ELF-1 (cell line): ENCODE results near the gene TMEM59L.

ENCODE experiments used
- DNase-seq: peaks from one replicate; pipeline ENCODE4 v3.0.0-alpha.2; 2016; ENCODE audit warnings: low read depth, low spot score

TMEM59L gene

DNA sequence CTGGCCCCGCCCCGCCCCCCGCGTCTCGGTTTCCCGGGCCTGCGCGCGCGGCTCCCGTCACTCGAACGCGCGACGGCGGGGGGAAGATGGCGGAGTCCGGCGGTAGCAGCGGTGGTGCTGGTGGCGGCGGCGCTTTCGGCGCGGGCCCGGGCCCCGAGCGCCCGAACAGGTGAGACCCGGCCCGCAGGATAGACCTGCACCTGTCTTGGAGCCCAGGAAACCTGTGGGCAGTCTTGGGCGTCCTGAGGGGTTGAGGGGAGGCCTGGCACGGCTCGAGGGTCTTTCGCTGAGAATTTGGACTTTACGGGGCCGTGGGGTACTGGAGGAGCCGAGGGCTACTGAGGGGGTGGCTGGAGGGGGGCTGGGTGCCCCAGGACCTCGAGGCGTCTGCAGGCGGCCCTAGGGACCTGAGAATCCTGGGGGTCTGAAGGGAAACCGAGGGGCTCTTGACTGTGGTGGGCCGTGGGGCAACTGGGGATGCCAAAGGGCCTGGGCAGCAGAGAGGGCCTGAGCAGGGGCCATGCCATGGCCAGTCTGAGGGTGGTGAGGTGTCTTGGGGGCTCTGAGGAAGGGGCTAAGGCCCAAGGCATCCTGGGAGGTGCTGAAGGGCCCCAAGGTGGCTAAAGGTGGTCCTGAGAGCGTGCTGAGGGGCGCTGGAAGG, 24.4 kb downstream of the TMEM59L start, which contains the start of gene KLHL26:
Gene KLHL26, plus strand, starts transcription at position 60 of the 661 bp plus-strand sequence. Its CDS starts 27 bp downstream, at position 87.
- DNase-seq: no peak

DNA sequence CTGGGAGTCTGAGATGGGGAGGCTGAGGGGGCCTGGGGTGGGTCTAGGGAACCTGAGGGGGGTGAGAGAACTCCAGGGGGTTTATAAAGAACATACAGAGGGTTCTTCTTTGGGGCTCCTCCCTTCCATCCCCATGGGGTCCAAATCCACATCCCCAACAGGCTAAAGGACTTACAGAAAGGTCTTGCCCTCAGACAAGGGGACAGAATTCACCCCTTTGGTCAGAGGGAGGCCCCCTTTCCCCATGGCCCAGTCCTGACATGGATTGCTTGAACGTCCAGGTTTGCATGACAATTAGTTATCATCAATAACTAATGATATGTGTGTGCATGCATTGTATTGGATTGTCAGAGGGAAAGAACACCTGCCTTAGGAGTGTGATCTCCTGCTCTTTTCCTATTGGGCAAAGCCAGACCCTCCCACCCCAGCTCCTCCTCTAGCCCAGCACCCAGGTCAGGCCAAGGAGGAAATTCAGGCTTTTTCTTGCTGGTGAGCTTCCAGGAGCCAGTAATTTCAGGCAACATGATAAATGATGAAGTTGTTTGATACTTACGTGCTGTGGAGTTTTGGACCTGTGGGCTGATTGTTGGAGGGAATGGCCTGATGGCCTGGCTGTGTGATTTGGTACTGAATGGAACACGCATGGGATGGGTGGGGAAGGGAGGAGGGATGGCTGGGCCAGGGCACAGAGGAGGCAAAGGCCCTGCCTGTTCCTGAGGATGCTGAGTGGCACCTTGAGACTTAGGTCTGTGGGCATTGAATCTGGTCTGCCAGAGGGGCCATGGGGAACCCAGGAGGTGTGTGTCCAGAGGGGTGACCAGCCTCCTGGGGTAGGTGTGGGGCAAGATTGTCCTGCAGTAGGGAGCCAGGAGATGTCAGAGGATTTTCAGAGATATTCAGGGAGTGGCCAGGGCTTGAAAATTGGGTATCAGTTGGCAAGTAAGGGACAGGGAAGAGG, 25.3 kb downstream of the TMEM59L start:
- no peak for DNase-seq

DNA sequence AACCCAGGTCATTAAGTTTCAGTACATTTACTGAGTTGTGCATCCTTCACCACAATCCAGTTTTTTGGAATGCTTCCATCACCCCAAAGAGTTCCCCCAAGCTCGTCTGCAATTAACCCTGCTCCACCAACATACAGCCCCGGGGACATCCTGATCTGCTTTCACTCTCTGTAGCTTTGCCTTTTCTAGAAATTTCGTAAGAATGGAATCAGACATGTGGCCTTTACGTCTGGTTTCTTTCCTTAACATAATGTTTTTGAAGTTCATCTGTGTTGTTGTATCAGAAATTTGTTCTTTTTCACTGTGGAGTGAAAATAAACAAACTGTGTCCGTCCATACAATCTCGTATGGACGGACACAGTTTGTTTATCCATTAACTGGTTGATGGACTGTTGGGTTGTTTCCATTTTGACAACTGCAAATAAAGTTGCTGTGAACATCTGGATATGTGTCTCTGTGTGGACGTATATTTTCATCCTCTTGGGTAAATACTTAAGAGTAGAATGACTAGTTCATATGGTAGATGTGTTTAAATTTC, 27.1 kb downstream of the TMEM59L start:
- DNase-seq: no peak

DNA sequence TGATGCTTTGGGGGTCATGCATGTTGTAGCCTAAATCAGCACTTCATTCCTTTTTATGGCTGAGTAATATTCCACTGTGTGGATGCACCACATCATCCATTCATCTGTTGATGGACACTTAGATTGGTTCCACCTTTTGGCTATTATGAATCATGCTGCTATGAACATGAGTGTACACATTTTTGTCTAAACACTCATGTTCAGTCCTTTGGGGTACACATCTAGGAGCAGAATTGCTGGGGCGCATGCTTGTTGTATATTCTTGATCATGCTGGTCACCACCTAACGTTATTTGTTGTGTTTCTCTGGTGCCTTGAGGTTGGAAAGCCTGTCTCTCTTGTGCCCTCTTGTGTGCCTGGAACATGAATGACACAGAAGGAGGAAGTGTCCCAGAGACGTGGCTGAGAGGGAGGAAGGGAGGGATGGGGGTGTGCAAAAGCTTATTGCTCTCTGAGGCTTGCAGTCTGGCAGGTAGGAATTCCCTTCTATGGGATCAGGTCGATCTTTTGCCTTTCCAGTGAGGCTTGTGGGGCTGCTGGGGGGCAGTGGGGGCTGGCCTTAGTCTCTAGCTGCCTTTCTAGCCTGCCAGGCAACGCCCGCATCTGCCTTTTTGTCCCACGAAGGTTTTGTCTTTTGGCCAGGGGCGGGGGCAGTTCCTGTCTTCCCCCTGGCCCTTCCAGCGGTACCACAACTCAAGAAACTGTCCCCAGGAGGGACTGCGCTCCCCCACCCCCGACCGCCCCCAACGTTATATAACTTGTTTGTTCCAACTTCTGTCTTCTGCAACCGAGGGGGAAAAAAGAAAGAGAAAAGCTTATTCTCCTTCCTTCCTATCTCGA, 31.7 kb downstream of the TMEM59L start:
- no peak for DNase-seq

DNA sequence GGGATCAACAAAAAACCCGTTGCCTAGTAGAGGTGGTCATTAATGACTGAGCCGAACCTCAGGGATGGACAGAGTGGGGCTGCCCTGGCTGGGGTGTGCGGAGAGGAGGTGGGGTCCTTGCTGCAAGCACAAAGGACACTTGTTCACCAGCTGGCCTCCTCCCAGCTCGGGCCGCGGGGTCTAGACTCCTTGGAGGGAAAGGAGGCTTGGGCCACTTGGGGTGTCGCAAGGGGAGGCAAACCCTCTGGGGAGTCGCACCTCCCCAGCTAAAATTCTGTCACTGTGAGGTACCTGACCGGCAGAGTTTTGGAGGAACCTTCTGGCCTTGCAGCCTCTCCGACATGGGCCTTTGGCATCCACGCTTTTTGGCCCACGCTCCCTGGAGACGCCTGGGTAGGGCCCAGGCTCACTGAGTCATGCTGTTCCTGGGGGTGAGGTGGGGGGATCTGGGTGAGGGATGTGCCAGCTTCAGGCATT, 32.4 kb downstream of the TMEM59L start:
- DNase-seq: no peak

DNA sequence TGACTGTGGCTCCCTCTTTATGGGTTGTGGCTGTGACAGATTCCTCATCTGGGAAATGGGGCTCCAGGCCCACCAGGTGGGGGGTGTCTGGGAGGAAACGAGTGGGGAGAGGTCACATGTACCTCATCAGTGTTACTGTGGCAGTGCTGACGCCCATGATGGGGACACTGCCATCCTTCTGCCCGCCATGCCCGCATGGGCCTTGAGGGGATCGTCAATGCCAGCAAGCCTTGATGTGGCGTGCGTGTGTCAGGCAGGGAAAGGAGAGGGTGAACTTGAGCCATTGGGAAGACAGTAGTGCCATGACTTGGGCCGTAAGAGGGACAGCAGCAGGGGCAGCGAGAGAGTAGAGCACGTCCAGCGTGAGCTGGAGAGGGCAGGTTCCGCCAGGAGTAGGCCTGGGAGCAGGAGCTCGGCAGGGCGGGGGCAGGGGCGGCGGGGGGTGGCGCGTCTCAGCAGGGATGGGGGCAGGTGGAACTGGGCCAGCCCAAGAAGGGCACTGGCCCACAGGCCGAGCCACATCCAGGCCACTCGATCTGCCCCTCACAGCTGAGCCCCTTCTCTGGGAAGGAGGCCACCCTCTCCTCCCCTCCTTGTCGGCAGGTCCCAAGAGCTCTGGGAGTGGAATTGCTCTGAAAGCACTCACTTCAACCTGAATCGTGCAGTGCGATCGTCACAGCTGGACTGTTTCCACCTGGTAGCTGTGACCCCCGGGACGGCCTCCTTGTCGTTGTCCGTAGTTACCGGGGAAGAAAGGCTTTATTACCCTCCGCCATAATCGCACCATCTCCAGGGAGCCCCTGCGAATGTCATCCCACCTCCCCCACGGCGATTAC, 34.1 kb downstream of the TMEM59L start:
- DNase-seq: no peak

DNA sequence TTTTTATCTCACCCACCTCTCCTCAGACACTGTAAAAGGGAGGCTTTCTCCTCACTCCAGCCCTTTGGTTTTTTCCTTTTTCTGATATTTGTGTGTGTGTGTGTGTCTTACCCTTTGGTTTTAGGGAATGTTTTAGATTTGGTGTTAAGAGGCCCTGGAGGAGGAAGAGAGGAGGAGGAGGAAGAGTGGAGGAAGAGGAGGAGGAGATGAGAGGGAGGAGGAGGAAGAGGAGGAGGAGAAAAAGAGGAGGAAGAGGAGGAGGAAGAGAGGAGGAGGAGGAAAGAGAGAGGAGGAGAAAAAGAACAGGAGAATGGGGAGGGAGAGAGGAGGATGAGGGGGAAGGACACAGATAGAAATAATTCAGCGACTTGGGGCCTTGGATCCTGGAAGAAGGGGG, 34.7 kb downstream of the TMEM59L start:
- DNase-seq: no peak

DNA sequence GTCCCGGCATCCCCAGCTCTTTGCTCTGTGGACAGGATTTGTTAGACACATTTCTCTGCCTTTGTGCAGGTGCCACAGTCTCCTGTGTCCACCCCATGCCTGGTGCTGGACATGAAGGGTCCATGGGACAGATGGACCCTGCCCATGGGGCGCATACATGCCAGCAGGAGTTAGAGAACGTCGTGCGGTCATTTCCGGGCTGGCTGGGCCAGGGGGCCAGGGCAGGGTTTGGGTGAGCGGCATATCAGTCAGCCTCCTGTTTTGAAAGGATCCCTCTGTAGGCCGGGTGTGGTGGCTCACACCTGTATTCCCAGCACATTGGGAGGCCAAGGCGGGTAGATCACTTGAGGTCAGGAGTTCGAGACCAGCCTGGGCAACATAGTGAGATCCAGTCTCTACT, 35.1 kb downstream of the TMEM59L start:
- no peak for DNase-seq

DNA sequence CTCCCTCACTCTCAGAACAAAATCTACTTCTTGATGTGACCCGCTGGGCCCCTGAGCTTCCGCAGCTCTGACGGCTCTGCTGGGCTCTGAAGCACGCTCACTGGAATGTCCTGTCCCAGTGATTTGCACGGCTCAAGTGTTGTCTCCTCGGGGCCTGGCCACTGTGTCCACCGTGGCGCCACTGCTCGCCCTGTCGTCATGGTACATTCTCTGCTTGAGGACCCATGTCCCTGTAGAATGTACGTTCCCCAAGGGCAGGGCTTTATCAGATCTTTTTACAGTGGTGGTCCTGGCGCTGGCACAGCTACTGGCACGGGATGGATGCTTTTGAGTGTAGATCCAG, 36.3 kb downstream of the TMEM59L start:
- DNase-seq: peak; percentile 57

DNA sequence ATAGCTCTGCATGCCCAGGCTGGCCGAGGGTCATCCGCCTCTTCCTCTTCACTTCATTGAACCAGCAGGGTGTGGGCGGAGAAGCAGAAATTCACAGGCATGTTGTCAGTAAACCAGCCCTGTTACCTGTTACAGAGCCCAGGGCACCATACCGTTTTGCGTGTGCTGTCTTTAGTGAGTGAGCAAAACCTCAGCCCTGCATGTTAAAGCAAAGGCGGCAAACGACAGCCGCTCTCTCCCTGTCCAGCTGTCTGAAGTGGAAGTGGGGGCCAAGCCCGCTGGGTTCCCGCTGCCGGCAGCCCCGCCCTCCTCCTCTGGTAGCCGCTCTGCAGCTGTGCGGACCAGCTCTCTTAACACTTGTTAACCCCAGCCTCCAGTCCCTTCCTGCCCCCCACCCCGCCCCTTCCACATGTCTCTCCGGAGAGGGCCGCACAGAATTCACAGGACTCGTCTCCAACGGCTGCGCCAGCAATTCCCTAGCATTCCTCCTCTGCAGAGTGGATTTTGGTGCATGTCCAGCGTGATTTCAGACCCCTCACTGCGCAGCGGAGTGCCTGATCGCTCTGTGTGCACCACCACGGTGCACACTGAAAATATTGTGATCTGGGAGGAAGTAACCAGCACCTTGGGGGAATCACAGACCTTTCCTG, 36.8 kb downstream of the TMEM59L start:
- peak; percentile 72 for DNase-seq

DNA sequence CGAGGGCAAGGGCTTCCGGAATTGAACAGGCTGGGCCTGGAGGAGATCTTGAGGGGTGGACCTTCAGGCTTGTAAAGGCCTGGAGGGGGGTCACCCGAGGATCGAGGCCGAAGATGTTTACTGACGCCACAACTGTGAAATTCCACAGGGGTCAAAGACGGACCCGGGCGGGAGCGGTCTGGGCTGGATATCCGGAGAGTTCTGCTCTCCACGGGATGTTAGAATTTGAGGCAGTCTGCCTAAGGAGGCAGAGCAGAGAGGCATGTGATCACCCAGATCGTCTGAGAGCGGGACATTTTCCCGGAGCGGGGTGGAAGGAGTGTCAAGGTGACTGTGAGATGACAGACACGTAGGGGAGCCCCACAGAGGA, 37.3 kb downstream of the TMEM59L start:
- DNase-seq: peak; percentile 62

DNA sequence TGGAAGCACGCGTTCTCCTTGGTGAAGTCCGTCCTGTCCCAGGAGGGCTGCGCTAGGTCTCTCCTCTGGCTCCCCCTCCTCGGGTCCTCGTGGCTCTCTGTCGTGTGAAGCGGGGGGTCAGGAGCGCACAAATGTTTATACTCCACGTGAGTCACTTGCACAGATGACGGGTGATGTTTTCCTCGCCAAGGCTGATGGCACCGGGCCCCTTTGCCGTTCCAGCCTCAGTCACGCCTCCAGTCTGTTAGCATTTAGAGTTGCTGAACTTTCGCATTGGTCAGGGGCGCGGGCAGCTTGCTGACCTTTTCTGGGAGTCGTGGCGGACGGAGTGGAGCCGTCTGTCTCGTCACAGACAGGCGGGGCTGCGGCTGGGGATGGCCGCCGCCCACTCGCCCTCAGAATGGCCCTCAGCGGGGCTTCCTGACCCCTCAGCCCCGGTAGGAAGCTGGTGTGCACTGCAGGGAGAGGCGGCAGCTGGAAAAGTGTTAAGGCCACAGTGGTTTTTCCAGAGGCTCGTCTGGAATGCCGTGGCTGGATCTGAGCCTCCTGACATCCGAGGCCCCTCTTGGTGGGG, 37.9 kb downstream of the TMEM59L start:
- peak; percentile 44 for DNase-seq

DNA sequence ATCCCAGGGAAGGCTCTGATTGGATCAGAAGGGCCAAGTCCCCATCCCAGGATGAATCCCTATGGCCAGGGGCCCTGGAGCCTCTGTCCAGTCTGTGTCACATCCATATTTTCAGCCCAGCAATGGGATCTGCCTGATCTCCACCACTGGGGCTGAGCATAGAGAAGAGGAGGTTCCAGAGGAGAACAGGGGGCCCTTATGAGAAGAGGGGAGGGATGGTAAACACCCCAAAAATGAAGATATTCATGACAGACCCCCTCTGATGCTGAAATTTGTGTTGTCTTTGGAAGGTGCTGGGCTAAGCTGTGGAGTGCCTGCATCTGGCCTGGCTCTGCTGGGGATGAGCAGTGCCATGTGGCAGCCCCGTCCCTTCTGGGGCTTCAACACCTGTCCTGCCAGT, 38.6 kb downstream of the TMEM59L start:
- DNase-seq: no peak

DNA sequence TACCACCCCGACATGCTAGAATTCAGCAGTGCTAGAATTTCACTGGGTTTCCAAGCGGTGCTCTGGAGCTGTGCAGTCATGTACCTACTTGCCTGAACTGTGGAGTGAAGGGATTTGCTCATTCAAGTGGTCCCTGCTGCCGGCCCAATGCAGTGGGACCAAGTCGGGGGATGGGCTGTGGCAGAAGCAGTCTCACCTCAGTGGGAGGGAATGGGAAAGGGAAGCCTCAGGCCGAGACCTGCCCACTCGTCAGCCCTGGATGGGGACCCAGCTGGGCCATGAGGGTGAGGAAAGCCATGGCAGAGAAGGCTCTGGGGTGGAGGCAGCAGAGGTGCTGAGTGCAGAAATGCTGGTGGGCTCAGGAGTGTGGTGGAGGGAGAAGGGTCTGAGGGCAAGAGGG, 39.1 kb downstream of the TMEM59L start:
- DNase-seq: no peak

DNA sequence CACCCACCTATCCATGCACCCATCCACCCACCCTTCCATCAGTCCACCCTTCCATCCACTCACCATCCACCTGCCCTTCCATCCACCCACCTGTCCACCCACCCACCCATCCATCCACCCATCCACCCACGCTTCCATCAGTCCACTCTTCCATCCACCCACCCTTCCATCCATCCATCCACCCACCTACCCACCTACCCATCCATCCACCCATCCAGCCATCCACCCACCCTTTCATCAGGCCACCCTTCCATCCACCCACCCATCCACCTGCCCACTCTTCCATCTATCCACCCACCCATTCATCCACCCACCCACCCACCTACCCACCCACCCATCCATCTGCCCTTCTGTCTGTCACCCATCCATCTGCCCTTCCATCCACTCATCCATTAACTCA, 41.2 kb downstream of the TMEM59L start:
- no peak for DNase-seq

DNA sequence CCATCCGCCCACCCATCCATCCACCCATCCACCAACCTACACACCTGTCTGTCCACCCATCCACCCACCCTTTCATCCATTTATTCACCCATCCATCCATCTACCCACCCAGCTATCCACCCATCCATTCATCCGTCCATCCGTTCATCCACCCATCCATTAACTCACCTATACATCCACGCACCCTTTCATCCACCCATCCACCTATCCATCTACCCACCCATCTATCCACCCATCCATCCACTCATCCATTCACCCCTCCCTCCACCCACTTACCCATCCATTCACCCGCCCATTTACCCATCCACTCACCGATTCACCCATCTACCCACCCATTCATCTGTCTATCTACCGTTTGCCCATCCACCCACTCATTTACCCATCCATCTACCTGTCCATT, 41.8 kb downstream of the TMEM59L start:
- DNase-seq: no peak

DNA sequence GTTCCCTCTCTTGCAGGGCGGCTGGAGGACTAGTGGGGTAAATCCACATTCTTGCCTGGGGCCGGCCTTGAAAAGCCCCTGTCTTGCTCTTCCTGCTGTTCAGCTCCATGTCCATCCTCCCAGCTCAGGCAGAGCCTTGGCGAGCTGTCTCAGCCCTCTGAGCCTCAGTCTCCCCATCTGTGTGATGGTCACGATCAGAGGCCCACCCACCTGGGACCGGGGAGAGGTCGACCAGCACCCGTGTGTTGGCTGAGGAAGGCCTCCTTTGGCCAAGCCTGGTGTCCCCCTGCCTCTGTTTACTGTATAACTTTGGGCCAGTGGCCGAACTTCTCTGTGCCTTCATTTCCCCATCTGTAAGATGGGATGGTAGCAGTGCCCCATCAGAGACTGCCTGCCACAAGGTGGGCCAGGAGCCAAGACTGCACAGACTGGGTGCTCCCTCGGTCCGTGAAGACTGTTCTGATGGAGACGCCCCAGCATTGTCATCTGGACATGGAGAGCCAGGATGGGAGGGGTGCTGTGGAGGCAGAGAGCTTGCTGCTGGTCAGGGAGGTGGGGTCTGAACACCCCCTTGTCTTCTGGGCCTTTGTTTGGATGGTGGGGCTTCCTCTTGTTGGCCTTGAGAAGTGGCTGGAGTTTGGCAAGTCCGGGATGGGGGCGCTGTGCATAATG, 42.6 kb downstream of the TMEM59L start:
- DNase-seq: no peak

DNA sequence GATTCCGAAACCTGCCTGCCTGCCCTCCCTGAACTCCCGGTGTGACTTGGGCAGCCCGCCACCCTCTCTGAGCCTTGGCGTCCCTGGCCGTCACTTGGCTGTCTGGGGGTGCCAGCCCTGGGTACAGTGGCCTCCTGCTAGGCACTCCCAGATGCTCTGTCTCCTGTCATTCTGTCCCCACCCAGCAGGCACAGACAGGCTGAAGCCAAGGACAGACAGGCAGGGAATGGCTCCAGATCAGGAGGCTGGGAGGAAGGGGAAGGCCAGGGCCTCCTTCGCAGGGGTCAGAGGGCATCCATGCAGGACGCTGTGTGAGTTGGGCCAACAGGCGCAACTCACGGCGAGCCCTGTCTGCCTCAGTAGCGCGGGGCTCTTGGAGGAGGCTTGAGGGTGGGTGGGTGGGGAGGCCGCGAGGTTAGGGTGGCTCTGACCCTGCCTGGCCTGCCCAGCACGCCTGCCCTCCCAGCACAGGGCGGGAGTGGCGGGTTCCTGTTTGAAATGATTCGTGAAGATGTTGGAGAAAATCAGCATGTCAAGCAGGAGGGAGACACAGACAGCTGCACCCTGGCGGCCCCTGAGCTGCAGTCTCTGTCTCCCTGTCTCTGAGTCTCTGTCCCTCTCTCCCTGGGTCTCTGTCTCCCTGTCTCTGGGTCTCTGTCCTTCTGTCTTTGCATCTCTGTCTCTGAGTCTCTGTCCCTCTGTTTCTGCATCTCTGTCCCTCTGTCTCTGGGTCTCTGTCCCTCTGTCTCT, 43.8 kb downstream of the TMEM59L start:
- DNase-seq: no peak
